HL-60/S4 treated with retinoic acid at 250 ng/mL for 4 days and 3 days (cell line): ENCODE results near the gene PARP16.
"Not testable (repeated sequence)": the region's sequence is repeated elsewhere in the genome, so short reads cannot be mapped to it uniquely, and the experiment has no call there.

Source experiments
- in situ Hi-C: fragments of 300-500 bp; cut with MboI; formaldehyde crosslinking; loops from 2 replicates; pipeline ENCODE4 v1.7.0; 2022; ENCODE audit warnings: low sequenced_read_pairs

PARP16 gene

DNA sequence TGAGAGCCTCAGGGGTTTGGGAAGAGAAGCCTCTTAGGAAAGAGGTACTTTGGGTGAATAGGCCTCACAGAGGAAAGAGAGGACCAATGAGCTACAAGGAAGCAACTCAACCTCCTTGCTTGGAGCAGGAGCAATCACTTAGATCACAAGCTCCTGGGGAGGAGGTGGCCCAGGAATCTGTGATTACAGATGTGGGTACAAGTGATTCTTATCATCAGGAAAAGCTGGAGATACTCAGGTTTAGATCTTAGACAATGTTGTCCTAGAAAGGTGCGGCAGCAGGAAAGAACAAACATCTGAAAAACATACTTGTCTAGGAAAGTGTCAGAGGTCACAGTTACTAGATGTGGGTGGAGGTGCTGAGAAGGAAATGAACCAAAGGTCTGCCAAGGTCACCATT lies 8.2 kb downstream of the PARP16 start:
- in situ Hi-C loops, result no loop called here

DNA sequence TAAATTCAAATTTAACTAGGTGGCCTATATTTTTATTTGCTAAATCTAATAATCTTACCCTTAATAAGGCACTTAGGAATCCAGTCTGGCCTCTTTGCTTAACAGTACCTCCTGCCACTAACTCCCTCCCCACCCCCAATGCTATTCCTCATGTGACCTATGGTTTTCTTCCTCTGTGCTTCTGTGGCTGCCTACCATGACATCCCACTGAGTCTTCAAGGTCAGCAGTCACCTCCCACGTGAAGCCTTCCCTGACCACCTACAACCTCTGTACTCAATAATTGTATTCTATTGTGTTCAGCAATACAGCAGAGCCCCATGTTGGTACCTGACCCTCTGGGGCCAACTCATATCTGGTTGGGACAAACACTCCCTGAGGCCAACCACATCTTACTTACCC lies 9.7 kb downstream of the PARP16 start:
- in situ Hi-C loops, result no loop called here

DNA sequence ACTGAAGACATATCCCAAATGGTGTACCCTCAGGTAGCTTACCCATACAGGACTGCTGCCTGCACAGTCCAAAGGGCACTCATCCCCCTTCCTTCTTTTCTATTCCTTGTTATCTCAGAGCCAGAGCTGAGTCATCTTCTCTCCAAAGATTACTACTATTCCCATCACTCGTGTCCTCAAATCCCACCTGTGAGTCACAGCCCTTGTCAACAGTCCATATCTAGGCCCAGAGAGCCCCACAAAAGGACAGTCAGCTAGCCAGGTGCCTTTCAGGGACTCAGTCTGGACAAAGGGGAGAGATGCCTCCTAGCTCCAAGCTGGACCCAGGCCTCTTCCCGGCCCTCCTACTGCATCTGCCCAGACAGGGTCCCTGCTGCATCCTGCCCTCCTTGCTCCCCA lies 11.0 kb downstream of the PARP16 start:
- in situ Hi-C loops, result no loop called here

DNA sequence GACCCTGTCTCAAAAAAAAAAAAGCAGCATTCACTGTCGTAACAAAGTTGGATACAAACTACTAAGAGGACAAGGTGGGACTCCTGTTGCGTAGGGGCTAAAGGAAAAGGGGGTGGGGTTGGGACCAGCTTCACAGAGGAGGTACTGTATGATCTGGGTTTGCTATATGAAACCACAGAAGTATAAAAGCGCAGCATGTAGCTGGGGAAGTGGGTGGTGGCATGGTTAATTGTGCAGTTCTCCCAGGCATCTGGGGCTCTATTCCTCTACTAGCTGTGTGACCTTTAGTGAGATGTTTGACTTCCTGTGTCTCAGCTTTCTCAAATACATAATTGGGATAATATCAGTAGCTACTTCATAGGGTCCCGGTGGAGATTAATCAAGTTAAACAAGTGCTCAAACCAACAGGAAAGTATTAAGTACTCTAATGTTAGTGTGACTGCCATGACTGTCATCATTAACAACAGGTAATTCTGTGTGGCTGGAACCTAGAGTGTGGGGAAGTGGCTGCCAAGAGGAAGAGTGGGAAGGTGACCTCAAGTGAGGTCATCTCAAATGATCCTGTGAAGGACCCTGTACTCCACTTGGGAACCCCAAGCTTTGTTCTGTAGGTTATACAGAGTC lies 11.5 kb downstream of the PARP16 start:
- in situ Hi-C loops, result no loop called here

DNA sequence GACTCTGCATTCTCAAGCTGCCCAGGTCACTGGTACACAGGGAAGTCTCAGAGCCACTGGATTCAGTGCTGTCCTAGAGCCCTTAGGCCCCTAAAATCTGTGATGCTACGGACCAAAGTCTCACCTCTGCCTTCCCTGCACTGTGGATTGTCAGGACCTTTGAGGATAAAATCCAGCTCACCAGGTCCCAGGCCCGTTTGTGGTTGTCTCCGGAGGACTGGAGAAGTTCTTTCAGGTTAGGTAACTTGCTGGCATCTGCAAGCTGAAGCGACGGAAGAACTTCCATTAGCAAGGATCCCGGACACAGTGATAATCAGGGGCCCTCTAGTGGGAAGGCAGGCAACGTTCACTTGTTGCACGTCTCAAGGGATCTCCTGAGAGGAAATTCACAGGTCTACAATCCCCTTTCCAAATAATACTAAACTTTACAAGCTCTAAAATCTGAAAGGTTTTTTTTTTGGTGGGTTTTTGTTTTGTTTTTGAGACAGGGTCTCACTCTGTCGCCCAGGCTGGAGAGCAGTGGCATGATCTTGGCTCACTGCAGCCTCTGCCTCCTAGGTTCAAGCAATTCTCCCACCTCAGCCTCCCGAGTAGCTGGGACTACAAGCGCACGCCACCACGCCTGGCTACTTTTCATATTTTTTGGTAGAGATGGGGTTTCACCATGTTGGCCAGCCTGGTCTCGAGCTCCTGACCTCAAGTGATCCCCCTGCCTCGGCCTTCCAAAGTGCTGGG lies 15.7 kb downstream of the PARP16 start:
- in situ Hi-C loops, result not testable (repeated sequence)

DNA sequence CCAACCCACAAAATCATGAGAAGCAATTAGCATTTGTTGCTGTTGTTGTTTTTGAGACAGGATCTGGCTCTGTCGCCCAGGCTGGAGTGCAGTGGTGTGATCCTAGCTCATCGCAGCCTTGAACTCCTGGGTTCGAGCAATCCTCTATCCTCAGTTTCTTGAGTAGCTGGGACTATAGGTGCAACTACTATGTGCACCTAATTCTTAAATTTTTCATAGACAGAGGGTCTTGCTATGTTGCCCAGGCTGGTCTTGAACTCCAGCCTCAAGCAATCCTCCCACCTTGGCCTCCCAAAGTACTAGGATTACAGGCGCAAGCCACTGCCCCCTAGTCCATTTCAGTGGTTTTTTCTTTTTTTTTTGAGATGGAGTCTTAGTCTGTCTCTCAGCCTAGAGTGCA lies 18.3 kb downstream of the PARP16 start:
- in situ Hi-C loops, result no loop called here

DNA sequence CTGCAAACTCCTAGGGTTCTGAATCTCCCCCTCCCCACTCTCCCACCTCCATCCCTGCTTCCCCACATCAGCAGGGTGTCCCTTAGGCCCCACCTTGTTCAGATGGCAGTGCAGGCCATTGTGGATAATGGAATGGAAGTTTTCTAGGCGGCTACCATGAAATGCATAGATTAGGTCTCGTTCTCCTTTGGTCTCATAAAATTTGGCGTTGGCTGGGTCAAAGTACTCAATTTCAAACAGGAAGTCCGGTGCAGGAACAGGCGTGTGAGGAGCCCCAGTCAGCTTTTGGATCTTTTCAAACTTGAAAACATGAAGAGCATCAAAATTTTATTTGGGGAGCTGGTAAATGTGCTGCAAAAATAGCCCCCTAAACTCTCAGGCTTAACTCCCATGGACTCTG lies 20.2 kb downstream of the PARP16 start:
- in situ Hi-C loops, result no loop called here

DNA sequence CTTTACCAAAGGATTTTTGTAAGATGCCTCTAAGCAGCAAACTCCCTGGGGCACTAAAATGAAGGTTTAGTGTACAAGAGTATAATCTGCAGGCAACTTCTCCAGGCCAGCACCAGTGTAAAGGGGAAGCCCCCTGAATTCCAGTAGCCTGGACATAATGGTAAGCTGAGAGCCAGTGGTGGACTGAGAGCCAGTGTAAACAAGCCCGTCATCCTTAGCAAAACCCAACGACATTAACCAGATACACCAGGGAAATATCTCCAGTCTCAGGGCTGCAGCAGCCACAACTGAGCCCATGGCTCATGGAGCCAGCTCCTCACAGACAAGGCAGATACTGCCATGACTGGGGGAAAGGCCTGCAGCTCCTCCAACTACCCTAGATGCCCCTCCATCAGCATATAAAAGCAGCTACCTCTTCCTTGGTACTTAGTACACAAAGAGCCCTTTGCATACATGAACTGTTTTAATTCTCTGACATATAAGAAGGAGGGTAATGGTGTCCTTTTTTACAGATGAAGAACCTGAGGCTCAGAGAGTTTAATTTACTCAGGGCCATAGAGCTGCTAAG lies 21.7 kb downstream of the PARP16 start:
- in situ Hi-C loops, result no loop called here

DNA sequence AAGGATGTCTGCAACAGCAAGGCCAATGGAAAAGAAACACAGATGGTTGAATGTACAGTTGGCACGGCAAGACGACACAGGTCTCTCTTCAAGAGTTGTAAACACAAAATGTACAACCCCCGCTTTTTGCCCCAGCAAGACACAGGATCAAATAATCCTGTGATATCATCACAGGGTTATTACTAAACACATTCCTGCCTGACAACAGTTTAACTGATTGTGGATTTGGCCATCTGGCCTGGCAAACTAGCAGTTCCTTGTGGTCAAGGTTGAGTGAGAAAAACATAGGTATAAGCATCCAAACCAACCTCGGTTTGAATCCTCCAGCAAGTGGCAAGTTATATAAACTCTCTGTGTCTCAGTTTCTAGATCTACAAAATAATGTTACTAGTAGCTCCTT lies 23.4 kb downstream of the PARP16 start:
- in situ Hi-C loops, result no loop called here

DNA sequence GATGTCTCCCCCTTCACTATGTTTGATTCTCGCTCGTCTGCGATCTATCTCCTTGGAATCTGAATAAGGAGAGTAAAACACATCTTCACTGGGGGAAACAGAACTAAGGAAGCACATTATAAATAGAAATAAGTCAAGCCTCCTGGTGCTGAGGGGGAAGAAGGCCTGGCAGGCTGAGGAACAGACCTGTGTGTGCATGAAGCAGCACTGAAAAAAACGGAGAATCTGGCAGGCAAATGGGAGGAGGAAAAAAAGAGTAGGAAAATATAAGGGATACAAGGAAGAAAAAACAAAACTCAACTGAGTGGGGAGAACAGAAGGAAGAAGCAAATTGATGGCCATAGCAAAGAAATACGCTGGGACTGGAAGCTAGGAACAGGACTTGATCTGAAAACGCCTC lies 25.7 kb downstream of the PARP16 start:
- in situ Hi-C loops, result no loop called here

DNA sequence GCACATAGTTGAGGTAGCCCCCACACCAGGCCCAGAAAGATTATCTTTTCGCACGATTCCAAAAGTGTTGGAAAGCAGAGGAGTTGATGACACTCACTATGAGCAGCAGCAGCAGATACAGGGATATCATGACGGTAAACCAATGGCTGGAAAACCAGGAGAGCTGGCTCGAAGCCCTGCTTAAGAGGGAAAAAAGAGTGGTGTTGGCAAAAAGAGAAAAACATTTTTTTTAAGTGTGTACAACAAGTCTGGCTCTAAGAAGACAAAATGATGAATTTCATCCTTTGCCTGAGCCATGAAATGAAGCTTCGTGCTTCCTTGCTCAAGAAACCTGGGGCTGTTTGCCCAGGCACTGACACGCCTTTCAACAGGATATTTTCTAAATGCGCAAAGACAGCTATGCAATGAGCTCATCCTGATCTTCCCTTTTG lies 27.3 kb downstream of the PARP16 start:
- in situ Hi-C loops, result no loop called here

DNA sequence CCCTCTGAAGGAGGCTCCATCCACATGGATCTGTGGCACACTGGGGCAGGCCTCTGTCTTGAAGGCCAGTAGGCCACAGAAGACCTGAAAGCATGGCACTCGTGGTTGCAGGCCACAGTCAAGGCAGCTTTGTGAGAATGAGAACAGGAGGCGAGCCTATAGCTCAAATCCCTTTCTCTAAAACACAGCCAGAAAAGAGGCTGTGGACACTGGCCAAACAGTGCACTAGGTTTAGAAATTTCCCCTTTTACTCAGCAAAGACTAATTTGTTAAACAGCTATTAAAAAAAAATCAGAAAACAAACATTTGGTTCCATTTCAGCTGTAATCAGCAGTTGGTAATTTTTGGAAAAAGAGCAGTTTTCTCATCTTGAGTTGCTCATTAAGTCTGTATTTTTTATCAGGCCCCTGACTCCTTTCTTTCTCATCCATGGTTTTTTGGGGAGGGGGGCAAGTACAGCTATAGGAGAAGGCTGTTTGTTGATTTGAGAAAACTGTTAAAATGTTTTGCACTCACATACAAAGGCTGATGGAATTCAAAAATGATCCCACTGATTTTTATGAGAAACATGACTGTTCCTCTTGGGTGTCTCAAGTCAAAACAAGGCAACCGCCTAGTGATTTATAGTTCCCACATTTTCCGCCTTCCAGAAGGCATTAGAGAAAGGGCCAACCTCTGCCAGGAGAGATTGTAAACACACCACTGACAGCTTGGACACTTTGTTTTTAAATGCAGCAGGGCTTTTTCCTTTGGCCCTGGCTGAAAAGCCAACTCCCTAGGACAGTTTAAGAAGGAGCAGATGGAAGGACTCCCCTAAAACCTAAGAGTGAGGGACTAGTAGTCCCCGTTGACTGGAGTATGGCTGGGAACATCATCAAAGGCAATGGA lies 28.1 kb downstream of the PARP16 start:
- in situ Hi-C loops, result no loop called here

DNA sequence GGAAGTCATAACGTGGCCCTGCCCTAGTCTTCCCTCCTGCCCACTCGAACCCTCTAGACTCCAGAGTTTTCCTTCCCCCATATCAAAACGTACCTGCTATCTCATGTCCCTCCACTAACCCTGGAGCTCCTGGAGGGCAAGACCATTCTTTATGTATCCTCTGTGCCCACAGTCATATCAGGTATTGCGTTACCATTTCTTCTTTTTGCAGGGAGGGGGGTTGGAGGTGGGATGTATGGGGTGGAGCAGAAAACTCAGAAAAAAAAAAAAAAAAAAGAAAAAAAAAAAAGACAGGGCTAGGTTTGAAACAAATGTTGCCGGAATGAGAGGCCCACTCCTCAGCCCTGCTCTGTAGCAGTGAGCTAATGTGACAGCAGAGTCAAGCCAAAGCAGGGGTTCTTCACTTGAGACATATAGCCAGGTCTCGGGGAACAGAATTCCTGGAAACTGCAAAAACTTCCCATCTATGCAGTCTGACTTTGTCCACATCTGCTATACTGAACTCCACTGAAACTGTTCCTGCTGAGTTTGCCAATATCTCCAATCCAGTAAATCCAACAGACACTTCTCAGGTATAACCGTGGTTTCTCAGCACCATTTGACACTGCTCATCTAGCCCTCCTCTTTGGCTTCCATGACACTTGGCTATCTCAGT lies 31.1 kb downstream of the PARP16 start:
- in situ Hi-C loops, result no loop called here

DNA sequence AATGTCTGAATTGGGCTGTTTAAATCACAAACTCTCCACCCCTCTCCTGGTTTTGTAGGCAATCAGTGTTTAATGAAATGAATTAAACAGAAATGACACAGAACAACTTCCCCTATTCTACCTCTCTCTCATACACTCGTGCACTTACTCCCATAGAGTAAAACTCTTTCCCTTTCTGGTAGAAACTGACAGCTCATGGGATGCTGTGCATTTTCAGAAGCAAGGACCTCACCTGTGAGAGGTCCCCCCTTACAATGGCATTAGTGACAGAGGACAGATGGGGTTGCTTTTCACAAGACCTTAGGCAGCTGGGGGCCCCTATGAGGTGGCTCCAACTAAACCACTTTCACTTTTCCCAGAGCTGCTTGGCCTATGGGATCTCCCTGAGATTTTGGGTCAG lies 31.9 kb downstream of the PARP16 start:
- in situ Hi-C loops, result no loop called here

DNA sequence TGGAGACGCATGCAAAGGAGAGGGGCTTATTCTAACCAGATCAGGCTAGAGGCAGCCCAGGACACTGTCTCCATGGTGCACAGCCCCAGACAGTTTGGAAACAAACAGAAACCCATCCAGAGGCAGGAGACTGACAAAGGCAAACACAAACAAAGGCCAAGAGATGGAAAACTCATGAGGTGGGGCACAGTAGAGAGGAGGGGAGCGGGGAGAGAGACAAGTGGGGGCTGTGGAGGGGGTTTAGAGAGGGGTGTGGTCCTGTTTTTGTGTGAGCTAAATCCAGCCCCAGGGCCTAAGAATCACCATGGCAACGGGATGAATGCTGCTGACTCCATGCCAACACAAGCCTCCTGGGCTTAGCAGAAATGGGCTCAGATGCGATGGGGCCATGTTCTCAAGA lies 32.3 kb downstream of the PARP16 start:
- in situ Hi-C loops, result no loop called here

DNA sequence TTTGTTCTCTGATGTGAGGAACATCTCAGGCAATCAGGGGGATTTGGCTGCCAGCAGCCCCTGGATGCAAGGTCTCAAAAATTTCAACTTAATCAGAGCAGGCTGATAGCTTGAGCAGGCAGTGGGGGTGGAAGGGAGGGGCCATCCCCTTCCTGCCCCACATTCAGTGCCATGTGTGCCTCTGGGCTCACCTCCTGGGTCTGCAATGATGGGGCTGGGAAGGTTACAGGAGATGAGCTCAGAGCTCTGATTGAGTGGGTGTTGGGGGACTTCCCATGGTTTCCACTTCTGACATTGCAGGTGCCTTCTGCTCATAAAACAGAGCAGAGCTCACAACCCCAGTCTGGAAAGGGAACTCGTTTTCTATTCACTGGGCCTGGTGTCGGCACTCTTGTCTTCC lies 37.0 kb downstream of the PARP16 start:
- in situ Hi-C loops, result no loop called here

DNA sequence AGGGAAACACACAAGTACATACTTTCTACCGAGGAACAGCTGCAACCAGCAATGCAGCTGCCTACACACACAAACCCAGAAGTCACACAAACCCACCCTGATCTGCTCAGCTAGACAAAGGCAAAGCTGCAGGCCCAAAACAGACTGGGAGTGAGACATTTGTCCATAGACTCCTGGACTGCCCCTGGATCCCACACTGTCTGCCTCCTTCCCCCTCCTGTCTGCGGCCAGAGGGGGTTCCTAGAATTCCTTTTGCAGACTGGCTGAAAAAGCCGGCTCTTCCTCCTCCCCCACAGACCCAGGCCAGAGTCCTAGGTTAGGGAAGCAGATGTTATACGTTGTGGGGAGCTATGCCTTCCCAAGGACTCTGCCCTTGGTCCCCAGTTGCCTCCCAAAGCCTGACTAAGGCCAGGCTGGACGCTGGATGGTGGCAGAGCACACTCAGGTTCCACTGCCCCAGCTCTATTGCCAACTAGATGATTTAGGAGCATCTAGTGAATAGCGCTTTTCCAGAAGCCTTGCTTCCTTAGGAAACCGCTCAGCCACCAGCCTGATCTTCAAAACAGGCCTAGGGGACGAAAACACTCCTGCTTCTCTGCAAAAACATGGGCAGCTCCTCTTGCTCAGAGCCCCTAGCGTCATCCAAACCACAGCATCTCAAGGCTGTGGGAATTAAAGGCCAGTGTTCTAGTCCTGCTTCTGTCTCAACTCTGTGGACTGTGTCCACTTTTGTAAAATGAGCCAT lies 38.0 kb downstream of the PARP16 start:
- in situ Hi-C loops, result no loop called here

DNA sequence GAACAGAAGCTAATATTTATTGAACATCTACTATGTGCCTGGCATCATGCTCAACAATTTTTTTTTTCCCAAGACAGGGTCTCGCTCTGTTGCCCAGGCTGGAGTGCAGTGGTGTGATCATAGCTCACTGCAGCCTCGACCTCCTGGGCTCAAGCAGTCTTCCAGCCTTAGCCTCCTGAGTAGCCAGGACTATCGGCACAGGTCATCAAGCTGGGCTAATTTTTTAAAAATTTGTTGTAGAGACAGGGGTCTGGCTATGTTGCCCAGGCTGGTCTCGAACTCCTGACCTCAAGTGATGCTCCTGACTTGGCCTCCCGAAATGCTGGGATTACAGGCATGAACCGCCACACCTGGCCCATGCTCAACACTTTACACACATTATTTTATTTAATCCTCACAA lies 39.7 kb downstream of the PARP16 start:
- in situ Hi-C loops, result no loop called here

DNA sequence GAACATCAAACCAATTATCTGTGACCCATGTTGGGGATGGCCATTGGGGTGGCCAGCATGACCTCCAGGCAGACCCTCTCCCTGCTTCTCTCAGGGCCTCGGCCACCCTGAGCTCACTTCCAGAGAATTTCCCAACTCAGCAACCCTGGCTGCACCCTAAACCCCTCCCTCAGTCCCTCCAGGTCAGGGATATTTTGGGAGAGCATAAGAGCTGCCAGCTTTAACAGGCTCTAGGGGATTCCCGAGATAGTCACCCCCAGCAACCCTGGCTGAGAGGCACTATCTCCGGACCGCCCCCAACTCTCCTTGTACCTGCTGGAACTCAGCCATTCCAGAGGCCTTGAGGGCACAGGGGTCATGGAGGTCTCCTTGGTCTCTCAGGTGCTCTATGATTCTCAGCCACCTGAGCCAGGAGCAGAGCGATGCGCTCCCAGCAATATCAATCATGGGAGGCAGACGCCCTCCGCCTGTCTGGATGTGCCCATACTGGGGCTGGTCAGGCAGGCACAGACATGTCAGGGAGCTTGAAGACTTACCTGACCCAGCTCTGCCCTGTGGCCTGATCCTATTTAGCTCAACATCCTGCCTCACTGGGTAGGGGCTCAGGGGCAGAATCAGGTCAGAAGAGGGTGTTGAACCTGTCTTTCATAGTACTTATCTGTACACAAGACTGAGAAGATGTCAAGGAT lies 40.5 kb downstream of the PARP16 start:
- in situ Hi-C loops, result no loop called here
